Kidney (tissue), 14 donors: ENCODE data around the gene SLC66A3. TPM values are rescaled to one million over a fixed set of nuclear protein-coding genes. Genes with fewer than 3 reads are reported as not detected.

Experiments used
- DNase-seq, 5 donors: peaks; one replicate each; pipeline ENCODE4 v3.0.0-alpha.2; 2013 to 2020
- FAIRE-seq: peaks from 2 replicates; lab custom pipeline; 2012; peaks lifted over from hg19 to GRCh38; lab: Jason Lieb, UNC
- H3K27ac ChIP-seq, 2 donors: one replicate each; pipeline ENCODE4 v1.7.0; 2013; ENCODE audit warnings: low read depth in 2 of 2, low read length in 2 of 2, inconsistent platforms in 1 of 2
- H3K27me3 ChIP-seq: one replicate; pipeline ENCODE4 v1.7.1; 2013; ENCODE audit warnings: low read length, inconsistent platforms; ENCODE audit not compliant: control insufficient read depth, insufficient read depth
- H3K36me3 ChIP-seq, 3 donors: one replicate each; pipeline versions ENCODE4 v1.7.0 to v1.7.1; 2013; ENCODE audit warnings: low read length in 3 of 3, control low read depth in 1 of 3, inconsistent platforms in 1 of 3; ENCODE audit not compliant: insufficient read depth in 3 of 3, control insufficient read depth in 2 of 3
- H3K4me1 ChIP-seq, 3 donors: one replicate each; pipeline versions ENCODE4 v1.7.0 to v1.7.1; 2013; ENCODE audit warnings: low read length in 3 of 3, inconsistent platforms in 1 of 3, low read depth in 1 of 3; ENCODE audit not compliant: control insufficient read depth in 2 of 3, insufficient read depth in 2 of 3
- H3K4me3 ChIP-seq, 3 donors: one replicate each; pipeline versions ENCODE4 v1.7.0 to v1.8.1; 2013; ENCODE audit warnings: low read length in 3 of 3, control low read depth in 1 of 3, inconsistent platforms in 1 of 3
- H3K9ac ChIP-seq, 3 donors: one replicate each; pipeline versions ENCODE4 v1.7.0 to v1.7.1; 2013; ENCODE audit warnings: low read length in 3 of 3, control low read depth in 1 of 3, inconsistent platforms in 1 of 3
- H3K9me3 ChIP-seq, 3 donors: one replicate each; pipeline versions ENCODE4 v1.7.0 to v1.7.1; 2013; ENCODE audit warnings: low read length in 3 of 3, control low read depth in 1 of 3, inconsistent platforms in 1 of 3; ENCODE audit not compliant: control insufficient read depth in 2 of 3, insufficient read depth in 1 of 3
- intact Hi-C: fragments of 100-400 bp; cut with DNase I; formaldehyde crosslinking; loops from one replicate; pipeline ENCODE4 v1.11.1; 2022
- polyA plus RNA-seq: library from polyadenylated mRNA; stranded (reverse); fragments of 350-450 nt; fragmentation: Illumina TruSeq; extraction: RNeasy Lipid Tissue Mini Kit (QIAGEN cat#74804); gene quantifications from one replicate; pipeline ENCODE4 v1.2.3, GENCODE V29; 2014; ENCODE audit warnings: low read depth, low replicate concordance; ENCODE audit not compliant: insufficient read depth
- total RNA-seq: library from RNA; stranded (reverse); fragmentation: NEBNext Ultra II Directional; extraction: Animal tissue kit (Norgen Biotek cat#: 25700); gene quantifications from one replicate; pipeline ENCODE4 v1.2.1, GENCODE V29; 2021
- TF ChIP-seq, protein P1 (sequence below): IDR thresholded peaks from 3 replicates; pipeline ENCODE4 v1.5.1; 2012; ENCODE audit warnings: mild to moderate bottlenecking, moderate library complexity, borderline replicate concordance; ENCODE audit not compliant: insufficient read depth; ENCODE audit errors: extremely low read depth
- donor health status: control.
- donor health status: control.
- donor health status: control.
- donor health status: control.
- donor health status: control.
- donor health status: DM: yes; HTN: yes; CAD: no.
- donor health status: Normal renal cell carcinoma (clear cell type).

Gene SLC66A3
- total and polyA plus RNA-seq, 2 donors from 2014 or later = 28.4 to 33.0 TPM

DNA sequence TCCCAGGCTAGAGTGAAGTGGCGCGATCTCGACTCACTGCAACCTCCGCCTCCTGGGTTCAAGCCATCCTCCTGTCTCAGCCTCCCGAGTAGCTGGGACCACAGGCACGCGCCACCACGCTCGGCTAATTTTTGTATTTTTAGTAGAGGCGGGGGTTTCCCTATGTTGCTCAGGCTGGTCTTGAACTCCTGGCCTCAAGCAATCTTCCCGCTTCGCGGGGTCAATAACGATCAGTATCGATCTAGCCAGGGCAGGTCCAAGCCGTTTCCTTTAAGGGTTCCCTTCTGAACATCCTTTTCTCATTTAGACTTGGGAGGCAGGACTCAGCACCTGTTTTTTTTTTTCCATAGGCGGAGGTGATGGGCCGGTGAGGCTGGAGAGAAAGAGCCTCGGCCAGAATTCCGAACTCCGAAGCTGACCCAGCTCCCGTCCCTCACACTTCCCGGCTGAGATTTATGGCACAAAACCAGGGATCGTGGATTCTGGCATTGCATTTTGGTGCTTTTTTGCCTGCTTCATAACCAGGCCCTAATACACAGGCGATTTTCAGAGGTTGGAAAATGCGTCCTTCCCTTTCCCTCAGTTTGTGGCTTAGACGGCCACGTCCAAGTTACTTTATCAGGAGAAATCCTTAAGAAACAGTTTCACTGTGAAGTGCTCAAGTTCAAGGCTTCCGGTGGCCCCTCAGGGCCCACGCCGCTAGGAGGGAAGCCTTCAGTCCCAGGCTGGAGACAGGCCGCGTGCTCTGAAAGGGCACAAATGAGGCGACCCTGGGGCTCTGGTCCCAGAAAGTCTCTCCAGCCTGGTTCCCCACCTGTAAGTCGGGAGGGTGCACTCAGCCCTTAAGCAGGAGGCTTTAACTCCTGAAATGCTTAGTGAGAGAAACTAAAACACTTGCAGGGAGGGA, 998 bp upstream of the SLC66A3 start:
- Histone ChIP-seq H3K27ac (peak overlapping the region; percentile 84 to 89), H3K4me1 (peaks cover 2 to 11% (median 4%) of the 10 kb centered on the region in 3 donors), H3K9me3 (no peaks in the 10 kb centered on the region), H3K36me3 (no peaks in the 10 kb centered on the region), H3K4me3 (peak overlapping the region; percentile 26 to 86 (median 83)), H3K9ac (peak overlapping the region in 2 of 3 donors; percentile 53 to 75), H3K27me3 (no peaks in the 10 kb centered on the region)
- FAIRE-seq = no peak
- TF ChIP-seq, protein P1, sequence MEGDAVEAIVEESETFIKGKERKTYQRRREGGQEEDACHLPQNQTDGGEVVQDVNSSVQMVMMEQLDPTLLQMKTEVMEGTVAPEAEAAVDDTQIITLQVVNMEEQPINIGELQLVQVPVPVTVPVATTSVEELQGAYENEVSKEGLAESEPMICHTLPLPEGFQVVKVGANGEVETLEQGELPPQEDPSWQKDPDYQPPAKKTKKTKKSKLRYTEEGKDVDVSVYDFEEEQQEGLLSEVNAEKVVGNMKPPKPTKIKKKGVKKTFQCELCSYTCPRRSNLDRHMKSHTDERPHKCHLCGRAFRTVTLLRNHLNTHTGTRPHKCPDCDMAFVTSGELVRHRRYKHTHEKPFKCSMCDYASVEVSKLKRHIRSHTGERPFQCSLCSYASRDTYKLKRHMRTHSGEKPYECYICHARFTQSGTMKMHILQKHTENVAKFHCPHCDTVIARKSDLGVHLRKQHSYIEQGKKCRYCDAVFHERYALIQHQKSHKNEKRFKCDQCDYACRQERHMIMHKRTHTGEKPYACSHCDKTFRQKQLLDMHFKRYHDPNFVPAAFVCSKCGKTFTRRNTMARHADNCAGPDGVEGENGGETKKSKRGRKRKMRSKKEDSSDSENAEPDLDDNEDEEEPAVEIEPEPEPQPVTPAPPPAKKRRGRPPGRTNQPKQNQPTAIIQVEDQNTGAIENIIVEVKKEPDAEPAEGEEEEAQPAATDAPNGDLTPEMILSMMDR = no peak
- intact Hi-C loops = no loop called here
- DNase-seq = peak in 2 of 5 donors; percentile 50 to 55

DNA sequence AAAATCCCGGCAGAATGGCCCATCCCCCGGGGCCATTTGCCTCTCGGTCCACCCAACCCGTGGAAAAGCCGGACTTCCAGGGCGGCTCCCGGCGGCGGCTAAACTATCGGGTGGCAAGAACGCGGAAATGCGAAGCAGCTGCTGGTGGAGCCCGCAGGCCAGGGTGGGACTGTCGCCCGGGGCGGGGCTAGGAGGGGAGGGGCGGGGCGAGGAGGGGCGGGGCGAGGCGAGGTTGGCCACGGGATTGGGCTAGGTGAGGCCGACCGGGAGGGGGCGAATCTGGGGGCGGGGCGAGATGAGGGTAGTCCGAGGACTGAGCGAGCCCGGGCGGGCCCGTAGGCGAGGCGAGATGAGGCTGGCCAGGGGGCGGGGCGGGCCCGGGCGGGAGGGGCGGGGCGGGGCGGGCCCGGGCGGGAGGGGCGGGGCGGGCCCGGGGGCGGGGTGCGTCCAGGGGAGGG, 315 bp upstream of the SLC66A3 start:
- Histone ChIP-seq H3K27me3 (no peaks in the 10 kb centered on the region), H3K9ac (peak overlapping the region in 2 of 3 donors; percentile 53 to 75), H3K36me3 (no peaks in the 10 kb centered on the region), H3K4me3 (peak overlapping the region; percentile 26 to 86 (median 83)), H3K9me3 (no peaks in the 10 kb centered on the region), H3K4me1 (peaks cover 2 to 11% (median 4%) of the 10 kb centered on the region in 3 donors), H3K27ac (peak overlapping the region; percentile 84 to 89)
- TF ChIP-seq, protein P1 = no peak
- FAIRE-seq (no peak), DNase-seq (peak; percentile 97 to 100 (median 99))
- intact Hi-C loops = no loop called here

DNA sequence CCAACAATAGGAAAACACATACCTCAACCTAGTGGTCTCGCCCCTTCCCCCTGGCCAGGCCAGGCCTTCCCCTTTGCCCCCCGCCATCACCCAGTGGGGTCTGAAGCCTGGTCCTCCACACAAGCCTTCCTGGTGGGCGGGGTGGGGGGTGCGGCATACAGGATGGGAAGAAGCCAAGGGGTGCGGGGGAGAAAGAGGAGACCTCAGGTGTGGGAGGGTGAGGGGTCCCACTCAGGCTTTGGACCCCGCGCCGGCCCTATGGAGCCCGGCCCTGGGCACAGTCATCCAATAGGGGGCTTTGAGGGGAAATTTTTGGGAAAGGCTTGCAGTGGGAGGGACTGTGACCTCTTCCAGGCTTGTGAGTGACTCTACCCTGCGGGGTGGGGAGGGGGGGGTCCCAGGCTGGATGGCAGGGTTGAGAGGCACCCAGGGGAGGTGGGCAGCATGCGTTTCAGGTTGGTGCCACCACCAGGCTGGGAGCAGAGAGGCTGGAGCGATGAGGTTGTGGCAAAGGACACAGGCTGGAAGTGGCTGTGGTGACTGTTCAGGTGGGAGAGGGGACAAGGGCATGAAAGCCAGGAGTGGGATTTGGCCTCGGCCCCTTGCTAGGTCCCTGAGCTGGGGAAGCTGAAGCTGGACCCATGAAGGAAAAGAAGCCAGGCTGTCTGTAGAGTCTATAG, 1.3 kb downstream of the SLC66A3 start:
- no peaks in the 10 kb centered on the region for H3K27me3 ChIP-seq
- DNase-seq (peak in 2 of 5 donors; percentile 77 to 79), FAIRE-seq (no peak)
- H3K4me3 ChIP-seq = no peak overlapping the region
- peaks cover 2 to 11% (median 4%) of the 10 kb centered on the region in 3 donors for H3K4me1 ChIP-seq
- no peaks in the 10 kb centered on the region for H3K36me3 ChIP-seq
- H3K9ac ChIP-seq = no peak overlapping the region
- intact Hi-C loops = no loop called here
- H3K27ac ChIP-seq = no peak overlapping the region
- no peaks in the 10 kb centered on the region for H3K9me3 ChIP-seq
- TF ChIP-seq, protein P1 = no peak
